K562 (cell line): ENCODE data around the gene TRIM2.

Source experiments
- CBX1 ChIP-seq: sonication (generic); IDR thresholded peaks from 2 replicates; pipeline ENCODE4 v1.6.1; 2016; ENCODE audit warnings: antibody characterized with exemption, low read depth, mild to moderate bottlenecking
- EP300 ChIP-seq: IDR thresholded peaks from 2 replicates; pipeline ENCODE4 v1.6.1; 2012; ENCODE audit warnings: low read length, improper control_type of control experiment
- FOXA1 ChIP-seq: fragments of 450-650 bp; IDR thresholded peaks from 2 replicates; pipeline ENCODE4 v1.6.1; 2016; ENCODE audit warnings: mild to moderate bottlenecking, borderline replicate concordance
- SMARCB1 ChIP-seq: IDR thresholded peaks from 2 replicates; pipeline ENCODE4 v1.6.1; 2011; ENCODE audit warnings: improper control_type of control experiment, low read depth; ENCODE audit not compliant: insufficient read length
- ZFX ChIP-seq: sonication (generic); formaldehyde crosslinking; IDR thresholded peaks from 2 replicates; pipeline ENCODE4 v1.8.0; 2022; ENCODE audit warnings: mild to moderate bottlenecking, missing genetic modification reagents, moderate library complexity
- ZNF12 ChIP-seq: sonication (generic); formaldehyde crosslinking; IDR thresholded peaks from 2 replicates; pipeline ENCODE4 v1.4.0; 2020; ENCODE audit warnings: mild to moderate bottlenecking, missing genetic modification reagents
- ZNF232 ChIP-seq: sonication (generic); formaldehyde crosslinking; IDR thresholded peaks from 2 replicates; pipeline ENCODE4 v1.8.0; 2022; ENCODE audit warnings: mild to moderate bottlenecking, missing genetic modification reagents
- TF ChIP-seq, protein P1 (sequence below), 3 experiments: IDR thresholded peaks in 2 of 3; conservative IDR thresholded peaks in 1 of 3; 2 replicates each; pipeline ENCODE4 v1.5.1; 2011 to 2012; ENCODE audit warnings: low read length in 3 of 3, mild to moderate bottlenecking in 3 of 3, control low read depth in 2 of 3, improper control_type of control experiment in 1 of 3, inconsistent platforms in 1 of 3, low read depth in 1 of 3, mixed read lengths in 1 of 3, moderate library complexity in 1 of 3; ENCODE audit not compliant: insufficient read depth in 2 of 3

DNA sequence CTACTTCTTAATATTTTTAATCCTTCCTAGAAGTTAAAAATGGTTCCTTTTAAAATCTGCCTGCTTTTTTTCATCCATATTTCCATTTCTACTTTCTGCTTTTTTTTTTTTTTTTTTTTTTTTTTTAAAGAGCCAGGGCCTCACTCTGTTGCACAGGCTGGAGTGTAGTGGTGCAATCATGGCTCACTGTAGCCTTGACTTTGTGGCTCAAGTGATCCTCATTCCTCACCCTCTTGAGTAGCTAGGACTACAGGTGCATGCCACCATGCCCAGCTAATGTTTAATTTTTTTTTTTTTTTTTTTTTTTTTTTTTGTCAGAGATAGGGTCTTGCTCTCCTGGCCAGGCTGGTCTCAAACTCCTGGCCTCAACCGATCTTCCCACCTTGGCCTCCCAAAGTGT is 179.9 kb downstream of the TRIM2 start:
- TF ChIP-seq CBX1: no peak
- TF ChIP-seq ZNF12 (CRISPR knock-in tag): no peak
- TF ChIP-seq EP300: no peak
- no peak for TF ChIP-seq ZNF232
- TF ChIP-seq, protein P1, sequence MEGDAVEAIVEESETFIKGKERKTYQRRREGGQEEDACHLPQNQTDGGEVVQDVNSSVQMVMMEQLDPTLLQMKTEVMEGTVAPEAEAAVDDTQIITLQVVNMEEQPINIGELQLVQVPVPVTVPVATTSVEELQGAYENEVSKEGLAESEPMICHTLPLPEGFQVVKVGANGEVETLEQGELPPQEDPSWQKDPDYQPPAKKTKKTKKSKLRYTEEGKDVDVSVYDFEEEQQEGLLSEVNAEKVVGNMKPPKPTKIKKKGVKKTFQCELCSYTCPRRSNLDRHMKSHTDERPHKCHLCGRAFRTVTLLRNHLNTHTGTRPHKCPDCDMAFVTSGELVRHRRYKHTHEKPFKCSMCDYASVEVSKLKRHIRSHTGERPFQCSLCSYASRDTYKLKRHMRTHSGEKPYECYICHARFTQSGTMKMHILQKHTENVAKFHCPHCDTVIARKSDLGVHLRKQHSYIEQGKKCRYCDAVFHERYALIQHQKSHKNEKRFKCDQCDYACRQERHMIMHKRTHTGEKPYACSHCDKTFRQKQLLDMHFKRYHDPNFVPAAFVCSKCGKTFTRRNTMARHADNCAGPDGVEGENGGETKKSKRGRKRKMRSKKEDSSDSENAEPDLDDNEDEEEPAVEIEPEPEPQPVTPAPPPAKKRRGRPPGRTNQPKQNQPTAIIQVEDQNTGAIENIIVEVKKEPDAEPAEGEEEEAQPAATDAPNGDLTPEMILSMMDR (IDR thresholded peaks at IDR 0.05 in 2 of 3, conservative IDR thresholded peaks at IDR 0.05 in 1 of 3; ENCODE audit: insufficient read depth in 2 of 3, low read depth in 1 of 3, low read length in 3 of 3): no peak
- no peak for TF ChIP-seq FOXA1
- TF ChIP-seq SMARCB1: no peak
- no peak for TF ChIP-seq ZFX
